Adrenal gland (tissue), 5 donors: ENCODE measurements around the gene DCLK2.
A peak's percentile ranks its signal among the peaks of the same experiment; 100 is the strongest.

Experiments
- CTCF ChIP-seq, 6 experiments: fragments of 450-650 bp in 4 of 6; fragments of 200-600 bp in 2 of 6; sonication (generic) in 1 of 6; IDR thresholded peaks; 1 replicate in 5 of 6; 2 replicates in 1 of 6; pipeline versions ENCODE4 v1.5.1 to v1.8.0; 2016 to 2021; ENCODE audit warnings: antibody characterized with exemption in 6 of 6, mild to moderate bottlenecking in 2 of 6, moderate library complexity in 1 of 6
- POLR2A ChIP-seq, 2 donors: fragments of 450-650 bp; IDR thresholded peaks; one replicate each; pipeline ENCODE4 v1.6.1; 2017; ENCODE audit warnings: antibody characterized with exemption in 2 of 2, mild to moderate bottlenecking in 2 of 2, moderate library complexity in 1 of 2
- donor health status: DM: no; HTN: no; CAD: no.

GRCh38 chr4:150242820-150243458, 164.7 kb downstream of the DCLK2 start:
- peak; percentile 60 to 92 (median 84) for TF ChIP-seq CTCF (IDR thresholded peaks at IDR 0.05)
- no peak for TF ChIP-seq POLR2A (IDR thresholded peaks at IDR 0.05)
